ENCODE data around the gene TOB1.
"Not testable (repeated sequence)": the region's sequence is repeated elsewhere in the genome, so short reads cannot be mapped to it uniquely, and the experiment has no call there.

TOB1 gene

DNA sequence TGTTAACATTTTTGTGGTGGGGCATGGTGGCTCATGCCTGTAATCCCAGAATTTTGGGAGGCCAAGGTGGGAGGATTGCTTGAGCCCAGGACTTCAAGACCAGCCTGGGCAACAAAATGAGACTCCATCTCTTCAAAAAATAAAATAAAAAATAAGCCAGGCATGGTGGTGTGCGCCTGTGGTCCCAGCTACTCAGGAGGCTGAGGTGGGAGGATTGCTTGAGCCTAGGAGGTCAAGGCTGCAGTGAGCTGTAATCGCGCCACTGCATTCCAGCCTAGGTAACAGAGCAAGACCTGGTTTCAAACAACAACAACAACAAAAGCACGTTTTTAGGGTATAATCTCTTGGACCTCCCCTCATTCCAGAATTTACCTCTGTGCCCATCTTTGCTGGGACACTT, 28.4 kb upstream of the TOB1 start:
- DNase-seq, result not testable (repeated sequence)

- DNase-seq, result no peak
Observed at GRCh38 chr17:50893183-50893993, 27.2 kb upstream of the TOB1 start.

- no peak for DNase-seq
Observed at GRCh38 chr17:50892101-50892776, 26.1 kb upstream of the TOB1 start.

GRCh38 chr17:50891577-50891989, 25.4 kb upstream of the TOB1 start:
- no peak for DNase-seq

DNA sequence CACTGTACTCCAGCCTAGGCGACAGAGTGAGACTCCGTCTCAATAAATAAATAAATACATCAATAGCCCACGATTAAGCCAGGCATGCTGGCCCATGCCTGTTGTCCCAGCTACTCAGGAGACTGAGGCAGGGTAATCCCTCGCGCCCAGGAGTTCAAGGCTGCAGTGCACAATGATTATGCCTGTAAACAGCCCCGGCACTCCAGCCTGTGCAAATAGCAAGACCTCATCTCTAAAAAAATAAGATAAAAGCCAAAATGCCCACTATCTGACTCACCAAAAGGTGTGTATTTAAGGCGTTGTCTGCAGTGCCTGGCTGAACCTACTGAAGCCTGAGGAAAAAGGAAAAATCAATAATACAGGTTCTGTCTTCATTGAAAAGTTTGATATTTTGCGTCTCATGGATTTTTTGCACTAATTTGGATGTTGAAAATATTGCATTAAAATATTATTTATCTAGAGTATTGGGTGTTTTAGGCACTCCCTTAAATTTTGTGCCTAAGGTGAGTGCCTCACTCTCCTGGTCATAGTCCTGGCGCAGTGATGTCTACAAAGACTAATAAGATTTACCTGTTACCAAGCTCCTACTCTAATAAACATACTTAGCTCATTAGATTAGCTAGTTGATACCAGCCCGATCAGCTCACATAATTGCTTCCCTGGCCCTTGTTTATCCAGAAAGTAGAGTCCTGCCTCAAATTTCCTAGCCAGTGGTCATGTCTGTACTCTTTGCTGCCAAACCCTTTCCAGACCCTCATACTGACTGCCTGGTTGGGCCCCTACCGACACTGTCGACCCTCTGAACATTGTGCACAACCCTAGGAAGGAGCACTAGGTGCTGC, 24.7 kb upstream of the TOB1 start:
- DNase-seq, result no peak

DNA sequence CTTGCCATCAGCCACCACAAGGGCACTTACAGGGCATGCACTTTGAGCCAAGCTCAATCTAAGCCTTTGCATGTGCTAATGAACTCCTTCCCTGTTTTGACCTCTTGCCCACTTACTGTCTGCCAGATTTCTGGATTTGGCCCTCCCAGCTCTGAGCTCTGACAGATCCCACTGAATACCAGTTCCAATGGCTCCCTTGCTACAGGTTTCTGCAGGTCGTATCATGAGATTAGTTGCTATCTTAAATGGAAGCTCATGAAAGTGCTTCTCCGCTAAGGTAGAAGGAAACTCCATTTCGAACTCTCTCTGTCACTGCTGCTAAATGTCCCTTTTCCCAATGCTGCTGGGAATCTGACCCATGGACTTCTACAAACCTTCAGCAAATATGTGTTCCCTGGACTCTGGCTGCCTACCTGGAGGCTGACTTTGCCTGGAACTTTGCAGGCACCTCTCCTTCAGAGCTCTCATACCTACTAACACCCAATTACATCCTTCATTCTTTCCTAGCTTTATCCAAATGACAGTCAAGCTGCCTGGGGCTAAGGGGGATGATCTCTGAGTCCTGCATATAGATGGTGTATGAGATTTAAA, 23.5 kb upstream of the TOB1 start:
- no peak for DNase-seq

DNA sequence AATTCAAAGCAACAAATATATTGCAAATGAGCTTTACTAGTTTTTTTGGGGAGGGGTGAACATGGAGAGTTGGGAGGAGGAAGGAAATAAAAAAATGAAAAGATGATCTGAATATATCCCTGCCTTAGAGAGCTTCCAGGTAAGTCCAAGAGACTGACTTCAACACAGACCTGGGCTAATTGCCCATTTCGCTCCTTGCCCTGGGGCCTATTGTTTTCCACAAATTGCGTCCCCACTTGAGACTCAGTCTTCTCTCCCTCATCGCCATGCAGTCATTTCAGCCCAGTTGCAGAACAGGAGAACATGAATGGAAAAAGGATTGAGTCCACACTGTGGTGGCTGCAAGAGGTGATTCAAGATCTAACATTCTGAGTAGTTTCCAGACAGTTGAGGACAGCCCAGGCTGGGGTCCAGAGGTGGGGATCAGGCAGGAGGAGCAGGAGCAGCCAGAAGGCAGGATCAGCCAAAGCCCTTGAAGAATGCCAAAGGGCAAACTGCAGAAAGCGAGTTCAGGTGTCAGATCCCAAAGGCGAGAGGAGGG, 21.6 kb upstream of the TOB1 start:
- DNase-seq, result no peak

- no peak for DNase-seq
Observed at GRCh38 chr17:50884439-50885311, 18.5 kb upstream of the TOB1 start.

DNA sequence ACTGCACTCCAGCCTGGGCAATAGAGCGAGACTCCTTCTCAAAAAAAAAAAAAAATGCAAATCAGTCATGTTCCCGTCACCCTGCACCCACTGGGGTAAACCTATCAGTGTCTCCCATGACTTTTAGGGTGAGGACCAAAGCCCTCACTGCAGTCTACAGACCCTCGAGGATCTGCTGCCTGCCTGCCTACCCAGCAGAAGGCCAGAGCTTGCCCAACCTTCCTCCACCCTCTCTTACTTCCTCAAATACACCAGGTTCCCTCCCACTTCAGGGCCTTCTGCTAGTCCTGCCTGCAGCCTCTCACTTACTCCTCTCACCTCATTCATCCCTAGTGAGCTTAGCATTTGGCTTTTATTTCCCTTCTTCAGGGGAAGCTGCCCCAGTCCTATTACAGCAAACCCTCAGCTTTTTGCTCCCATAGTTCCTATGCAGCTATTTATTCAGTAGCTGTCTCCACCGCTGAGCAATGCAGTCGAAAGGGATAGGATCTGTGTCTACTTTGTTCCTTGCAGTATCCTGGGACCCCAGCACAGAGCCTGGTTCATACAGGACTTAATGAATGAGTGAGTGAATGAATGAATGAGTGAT, 17.8 kb upstream of the TOB1 start:
- no peak for DNase-seq

DNA sequence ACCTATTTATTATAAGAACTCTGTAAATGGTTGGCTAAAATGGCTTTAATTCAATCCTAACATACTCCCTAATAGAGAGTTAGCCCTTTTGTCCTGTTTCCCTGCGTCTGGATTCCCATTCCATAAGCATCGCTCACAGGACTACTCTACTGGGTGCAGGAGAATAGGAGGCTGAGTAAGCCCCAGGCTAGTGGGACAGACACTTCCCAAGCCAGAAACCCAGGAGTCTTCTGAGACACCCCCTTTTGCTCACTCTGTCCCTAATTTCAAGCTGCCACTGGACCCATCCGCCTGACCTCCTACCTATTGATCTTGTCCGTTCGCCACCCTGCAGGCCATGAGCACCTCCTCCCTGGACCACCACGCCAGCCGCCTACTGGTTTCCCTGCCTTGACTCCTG, 16.7 kb upstream of the TOB1 start:
- DNase-seq, result no peak

DNA sequence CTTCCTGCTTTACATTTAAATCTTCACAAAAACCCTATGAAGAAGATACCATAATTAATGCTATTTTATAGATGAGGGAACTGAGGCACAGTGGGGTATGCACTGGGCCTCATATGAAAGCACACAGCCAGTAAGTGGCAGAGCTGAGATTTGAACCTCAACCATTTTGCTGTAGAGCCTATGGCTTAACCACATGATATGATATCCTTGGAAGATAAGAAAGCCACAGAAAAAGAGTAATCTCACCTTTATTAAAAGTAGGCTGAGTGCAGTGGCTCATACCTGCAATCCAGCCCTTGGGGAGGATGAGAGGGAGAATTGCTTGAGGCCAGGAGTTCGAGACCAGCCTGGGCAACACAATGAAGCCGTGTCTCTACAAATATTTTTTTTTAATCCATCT, 15.0 kb upstream of the TOB1 start:
- DNase-seq, result no peak

GRCh38 chr17:50879086-50879485, 12.9 kb upstream of the TOB1 start:
- no peak for DNase-seq

DNA sequence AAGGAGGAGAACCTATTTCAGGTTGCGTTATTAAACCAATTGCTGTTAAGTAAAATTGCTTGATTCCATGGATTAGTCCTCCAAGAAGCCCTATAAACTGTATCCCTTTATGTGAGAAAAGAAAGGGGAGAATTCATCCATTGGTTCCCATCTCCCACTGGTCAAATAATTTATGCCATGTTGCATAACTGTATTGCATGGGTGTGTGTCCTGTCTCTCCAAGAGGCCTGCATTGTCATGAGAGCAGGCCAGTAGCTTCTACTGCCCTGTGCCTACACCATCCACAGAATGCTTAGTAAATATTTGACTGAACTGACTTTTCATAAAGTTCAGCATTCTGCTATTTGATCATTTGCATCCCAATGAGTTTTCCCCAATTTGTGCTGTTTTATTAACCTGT, 11.7 kb upstream of the TOB1 start:
- no peak for DNase-seq

DNA sequence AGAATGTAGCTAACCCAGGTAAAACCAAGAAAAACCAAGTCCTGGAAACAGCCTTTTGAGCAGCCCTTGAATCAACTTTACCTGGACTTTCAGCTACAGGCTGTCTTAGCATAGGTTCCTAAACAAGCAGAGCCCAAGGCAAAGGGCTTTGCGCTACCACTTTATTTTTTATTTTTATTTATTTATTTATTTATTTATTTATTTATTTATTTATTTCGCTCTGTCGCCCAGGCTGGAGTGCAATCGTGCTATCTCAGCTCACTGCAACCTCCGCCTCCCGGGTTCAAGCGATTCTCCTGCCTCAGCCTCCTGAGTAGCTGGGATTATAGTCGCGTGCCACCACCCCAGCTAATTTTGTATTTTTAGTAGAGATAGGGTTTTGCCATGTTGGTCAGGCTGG, 10.9 kb upstream of the TOB1 start:
- not testable (repeated sequence) for DNase-seq

DNA sequence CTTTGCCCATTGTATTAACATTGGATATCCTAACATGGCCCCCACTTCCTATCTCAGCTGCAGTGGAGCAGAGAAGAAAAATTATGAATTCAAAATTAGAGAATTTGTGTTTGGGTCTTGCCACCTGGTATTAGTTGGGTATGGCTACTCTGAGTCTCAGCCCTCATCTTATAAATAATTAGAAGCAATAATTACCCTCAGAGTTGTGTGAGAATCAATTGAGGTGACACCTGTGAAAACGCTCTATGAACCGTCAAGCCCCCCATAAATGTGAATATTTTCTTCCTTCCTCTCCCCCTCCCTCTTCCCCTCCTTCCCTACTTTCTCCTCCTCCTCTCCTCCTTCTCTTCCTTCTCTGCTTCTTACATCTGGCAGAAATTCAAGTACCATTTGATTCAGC, 8.9 kb upstream of the TOB1 start:
- no peak for DNase-seq

GRCh38 chr17:50872710-50873424, 6.7 kb upstream of the TOB1 start:
- no peak for DNase-seq

- DNase-seq, result no peak
Observed at GRCh38 chr17:50871898-50872297, 5.7 kb upstream of the TOB1 start.

GRCh38 chr17:50871364-50871763, 5.2 kb upstream of the TOB1 start:
- no peak for DNase-seq

DNA sequence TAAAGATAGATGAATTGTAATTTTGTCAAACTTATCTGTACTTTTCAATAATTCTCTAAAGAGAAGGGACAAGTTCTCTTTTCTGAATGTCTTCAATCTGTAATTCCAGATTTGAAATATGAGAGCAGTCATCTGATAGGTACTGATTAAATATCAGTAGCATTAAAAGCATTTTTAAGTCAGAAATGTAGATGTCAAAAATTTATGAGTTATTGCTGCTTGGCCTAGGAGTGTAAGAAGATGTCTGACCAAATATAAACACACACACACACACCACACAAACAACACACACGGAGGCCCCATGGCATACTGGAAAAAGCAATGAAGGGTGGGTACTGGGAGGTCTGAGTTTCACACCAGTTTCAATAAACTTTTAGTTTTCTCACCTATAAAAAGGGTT, 2.4 kb upstream of the TOB1 start:
- DNase-seq, result no peak

DNA sequence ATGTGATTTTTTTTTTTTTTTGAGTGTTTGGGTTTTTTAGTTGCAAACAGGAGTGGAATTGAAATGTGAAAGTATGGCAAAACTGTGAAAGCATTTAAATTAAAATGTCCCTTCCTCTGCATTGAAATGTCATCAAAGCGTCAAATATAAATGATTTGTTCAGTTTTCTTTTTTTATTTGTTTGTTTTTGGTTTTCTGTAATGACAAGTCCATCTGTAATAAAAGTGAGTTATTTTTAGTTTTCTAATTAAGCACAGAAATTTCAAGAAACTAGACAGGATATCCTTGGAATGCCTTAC, 1.9 kb upstream of the TOB1 start:
- DNase-seq, result no peak

Measured in NCI-H2171 (cell line).